B cell (primary cell): ENCODE results near the gene SLC25A6. TPM values are rescaled to one million over a fixed set of nuclear protein-coding genes. Genes with fewer than 3 reads are reported as not detected.

Experiments used
- ATAC-seq: fragments of 200-7000 bp; cut with Tn5 transposase; one replicate; pipeline ENCODE4 v1.10.0; 2021; ENCODE audit warnings: low read depth, mild to moderate bottlenecking, moderate number of reproducible peaks, moderate library complexity
- CTCF ChIA-PET: fragments of 350-600 bp; sonication (Branson Sonifier 250); formaldehyde crosslinking; loops from one replicate; lab custom pipeline; 2021; ENCODE audit warnings: antibody characterized with exemption, inconsistent platforms; lab: Charles Lee
- POLR2A ChIA-PET: fragments of 350-600 bp; sonication (Branson Sonifier 250); formaldehyde crosslinking; loops from one replicate; lab custom pipeline; 2021; ENCODE audit warnings: antibody characterized with exemption; lab: Charles Lee
- DNase-seq: peaks from one replicate; pipeline ENCODE4 v3.0.0; 2013
- H2AFZ ChIP-seq: 2 replicates; pipeline ENCODE4 v1.6.1; 2012; ENCODE audit warnings: mild to moderate bottlenecking, low read depth, low read length; ENCODE audit not compliant: insufficient read depth, poor library complexity, severe bottlenecking
- H3K27ac ChIP-seq, 2 donors: 1 replicate in 1 of 2; 2 replicates in 1 of 2; pipeline ENCODE4 v1.5.1; 2012 to 2013; ENCODE audit warnings: low read length in 2 of 2, mild to moderate bottlenecking in 2 of 2, moderate library complexity in 1 of 2
- H3K27me3 ChIP-seq, 4 experiments: fragments of 200-600 bp in 1 of 4; sonication (generic) in 1 of 4; replicated peaks in 1 of 4; 1 replicate in 2 of 4; 2 replicates in 2 of 4; pipeline versions ENCODE4 v1.6.1 to v1.7.0; 2013 to 2016; ENCODE audit warnings: low read length in 3 of 4, mild to moderate bottlenecking in 2 of 4, mixed read lengths in 1 of 4, moderate library complexity in 1 of 4; ENCODE audit not compliant: insufficient read depth in 4 of 4, control insufficient read depth in 3 of 4; ENCODE audit errors: control extremely low read depth in 1 of 4
- H3K36me3 ChIP-seq, 2 experiments: replicated peaks in 1 of 2; 1 replicate in 1 of 2; 2 replicates in 1 of 2; pipeline versions ENCODE4 v1.6.1 to v1.7.1; 2013; ENCODE audit warnings: low read length in 1 of 2; ENCODE audit not compliant: insufficient read depth in 2 of 2, control insufficient read depth in 1 of 2; ENCODE audit errors: control extremely low read depth in 1 of 2, extremely low read depth in 1 of 2
- H3K4me1 ChIP-seq, 2 donors: fragments of 200-600 bp in 1 of 2; sonication (generic) in 1 of 2; 1 replicate in 1 of 2; 2 replicates in 1 of 2; pipeline versions ENCODE4 v1.5.1 to v1.6.1; 2013 to 2017; ENCODE audit warnings: low read length in 2 of 2; ENCODE audit not compliant: control insufficient read depth in 2 of 2, insufficient read depth in 2 of 2
- H3K4me2 ChIP-seq: replicated peaks from 2 replicates; pipeline ENCODE3; 2012; ENCODE audit warnings: mild to moderate bottlenecking, low read depth, low read length; ENCODE audit not compliant: poor library complexity, severe bottlenecking
- H3K4me3 ChIP-seq, 5 experiments: fragments of 200-600 bp in 1 of 5; sonication (generic) in 1 of 5; 1 replicate in 3 of 5; 2 replicates in 2 of 5; pipeline versions ENCODE4 v1.5.1 to v1.7.0; 2011 to 2016; ENCODE audit warnings: low read length in 4 of 5, mild to moderate bottlenecking in 4 of 5, low read depth in 2 of 5, control low read depth in 1 of 5, moderate library complexity in 1 of 5; ENCODE audit not compliant: insufficient read depth in 1 of 5; ENCODE audit errors: control extremely low read depth in 1 of 5, extremely low read depth in 1 of 5
- H3K79me2 ChIP-seq: fragments of 200-600 bp; sonication (generic); one replicate; pipeline ENCODE4 v1.6.0; 2016; ENCODE audit warnings: low read length; ENCODE audit not compliant: control insufficient read depth, insufficient read depth
- H3K9ac ChIP-seq: fragments of 200-600 bp; sonication (generic); 2 replicates; pipeline ENCODE4 v1.6.1; 2017; ENCODE audit warnings: mild to moderate bottlenecking, low read length, moderate library complexity
- H3K9me3 ChIP-seq, 3 donors: one replicate each; pipeline versions ENCODE4 v1.6.1 to v1.7.1; 2013; ENCODE audit warnings: low read length in 2 of 3; ENCODE audit not compliant: control insufficient read depth in 2 of 3, insufficient read depth in 1 of 3; ENCODE audit errors: control extremely low read depth in 1 of 3
- H4K20me1 ChIP-seq: 2 replicates; pipeline ENCODE4 v1.6.0; 2012; ENCODE audit warnings: mild to moderate bottlenecking, low read length; ENCODE audit not compliant: insufficient read depth, control insufficient read depth, poor library complexity, severe bottlenecking
- H3K27ac Mint-ChIP-seq: one replicate; pipeline ENCODE4 v1.8.0; 2021; ENCODE audit warnings: mixed read lengths
- H3K27me3 Mint-ChIP-seq: one replicate; pipeline ENCODE4 v1.8.0; 2021; ENCODE audit warnings: mixed read lengths
- H3K4me1 Mint-ChIP-seq: one replicate; pipeline ENCODE4 v1.8.0; 2021; ENCODE audit warnings: mixed read lengths
- H3K4me3 Mint-ChIP-seq: one replicate; pipeline ENCODE4 v1.8.0; 2021; ENCODE audit warnings: mixed read lengths
- H3K9me3 Mint-ChIP-seq: one replicate; pipeline ENCODE4 v1.8.0; 2022; ENCODE audit warnings: mixed read lengths; ENCODE audit not compliant: insufficient read depth
- EZH2 ChIP-seq: IDR thresholded peaks from 2 replicates; pipeline ENCODE4 v1.6.1; 2012; ENCODE audit warnings: borderline replicate concordance, low read depth, mild to moderate bottlenecking, moderate library complexity, low read length; ENCODE audit not compliant: insufficient read depth, poor library complexity, severe bottlenecking
- WGBS: methylation state at CpG from one replicate; pipeline ENCODE4 v1.1.5; 2013; ENCODE audit warnings: missing lambda C conversion rate; ENCODE audit not compliant: insufficient coverage; 5-methylcytosine and 5-hydroxymethylcytosine counted together
- intact Hi-C: fragments of 100-400 bp; cut with micrococcal nuclease; formaldehyde crosslinking; loops from one replicate; pipeline ENCODE4 v1.10.0; 2022
- polyA plus RNA-seq: library from polyadenylated mRNA; depleted of rRNA; stranded (reverse); fragments of >200 nt; gene quantifications from 2 replicates; pipeline ENCODE4 v1.2.3, GENCODE V29; 2012
- total RNA-seq, 2 donors: library from RNA; stranded (reverse); fragments of 120-200 nt in 1 of 2; gene quantifications; 1 replicate in 1 of 2; 2 replicates in 1 of 2; pipeline versions ENCODE4 v1.2.3 to v1.2.4, GENCODE V29; 2013 to 2022
- TF ChIP-seq, protein P1 (sequence below): fragments of 200-600 bp; IDR thresholded peaks from one replicate; pipeline ENCODE4 v1.8.0; 2022; ENCODE audit warnings: antibody characterized with exemption, mild to moderate bottlenecking

The SLC25A6 gene
- total and polyA plus RNA-seq, 2 donors (not counting 1 experiment from before 2014, with no cell fraction given), result 343 to 642 TPM

DNA sequence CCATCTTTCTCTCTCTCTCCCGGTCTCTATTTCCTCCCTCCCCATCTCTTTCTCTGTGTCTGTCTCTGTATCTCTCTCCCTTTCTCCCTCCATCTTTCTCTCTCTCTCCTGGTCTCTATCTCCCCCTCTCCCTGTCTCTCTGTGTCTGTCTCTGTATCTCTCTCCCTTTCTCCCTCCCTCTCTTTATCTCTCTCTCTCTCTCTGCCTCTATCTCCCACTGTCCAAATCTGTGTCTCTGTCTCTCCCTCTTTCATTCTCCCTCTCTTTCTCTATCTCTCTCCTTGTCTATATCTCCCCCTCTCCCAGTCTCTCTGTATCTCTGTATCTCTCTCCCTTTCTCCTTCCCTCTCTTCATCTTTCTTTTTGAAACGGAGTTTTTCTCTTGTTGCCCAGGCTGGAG lies 31.7 kb downstream of the SLC25A6 start:
- Histone ChIP-seq H3K9me3 (peaks cover 0 to 16% (median 0%) of the 10 kb centered on the region in 3 donors), H4K20me1 (no peaks in the 10 kb centered on the region), H3K79me2 (no peaks in the 10 kb centered on the region), H3K9ac (no peak overlapping the region), H3K36me3 (peaks cover 0 to 9% of the 10 kb centered on the region in 2 experiments), H3K4me2 (no peak overlapping the region), H3K4me3 (no peak overlapping the region), H3K27ac (no peak overlapping the region), H3K27me3 (no peaks in the 10 kb centered on the region), H3K4me1 (no peaks in the 10 kb centered on the region), H2AFZ (no peak overlapping the region)
- Mint-ChIP-seq H3K27ac (no peak overlapping the region), H3K4me3 (no peak overlapping the region), H3K4me1 (no peaks in the 10 kb centered on the region), H3K27me3 (no peaks in the 10 kb centered on the region), H3K9me3 (no peaks in the 10 kb centered on the region)
- DNase-seq (no peak), ATAC-seq (no peak)
- intact Hi-C loops, result no loop called here
- POLR2A ChIA-PET, result no interaction called here
- TF ChIP-seq, protein P1, sequence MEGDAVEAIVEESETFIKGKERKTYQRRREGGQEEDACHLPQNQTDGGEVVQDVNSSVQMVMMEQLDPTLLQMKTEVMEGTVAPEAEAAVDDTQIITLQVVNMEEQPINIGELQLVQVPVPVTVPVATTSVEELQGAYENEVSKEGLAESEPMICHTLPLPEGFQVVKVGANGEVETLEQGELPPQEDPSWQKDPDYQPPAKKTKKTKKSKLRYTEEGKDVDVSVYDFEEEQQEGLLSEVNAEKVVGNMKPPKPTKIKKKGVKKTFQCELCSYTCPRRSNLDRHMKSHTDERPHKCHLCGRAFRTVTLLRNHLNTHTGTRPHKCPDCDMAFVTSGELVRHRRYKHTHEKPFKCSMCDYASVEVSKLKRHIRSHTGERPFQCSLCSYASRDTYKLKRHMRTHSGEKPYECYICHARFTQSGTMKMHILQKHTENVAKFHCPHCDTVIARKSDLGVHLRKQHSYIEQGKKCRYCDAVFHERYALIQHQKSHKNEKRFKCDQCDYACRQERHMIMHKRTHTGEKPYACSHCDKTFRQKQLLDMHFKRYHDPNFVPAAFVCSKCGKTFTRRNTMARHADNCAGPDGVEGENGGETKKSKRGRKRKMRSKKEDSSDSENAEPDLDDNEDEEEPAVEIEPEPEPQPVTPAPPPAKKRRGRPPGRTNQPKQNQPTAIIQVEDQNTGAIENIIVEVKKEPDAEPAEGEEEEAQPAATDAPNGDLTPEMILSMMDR, result no peak
- no peak for TF ChIP-seq EZH2
- 89% methylated on average over 2 of the region's 2 CpGs for WGBS
- CTCF ChIA-PET, result no interaction called here

GRCh38 chrX:1359477-1359873 lies 32.4 kb downstream of the SLC25A6 start:
- ChIA-PET POLR2A (no interaction called here), CTCF (no interaction called here)
- Histone ChIP-seq H3K9me3 (peaks cover 0 to 16% (median 0%) of the 10 kb centered on the region in 3 donors), H3K4me2 (no peak overlapping the region), H2AFZ (no peak overlapping the region), H3K27me3 (no peaks in the 10 kb centered on the region), H3K36me3 (peaks cover 0 to 9% of the 10 kb centered on the region in 2 experiments), H3K9ac (no peak overlapping the region), H3K27ac (no peak overlapping the region), H3K79me2 (no peaks in the 10 kb centered on the region), H3K4me3 (no peak overlapping the region), H4K20me1 (no peaks in the 10 kb centered on the region), H3K4me1 (no peaks in the 10 kb centered on the region)
- ATAC-seq (no peak), DNase-seq (no peak)
- no peaks in the 10 kb centered on the region for H3K4me1 Mint-ChIP-seq
- H3K27me3 Mint-ChIP-seq, result no peaks in the 10 kb centered on the region
- 87% methylated on average over 4 of the region's 4 CpGs for WGBS
- no peak for TF ChIP-seq EZH2
- TF ChIP-seq, protein P1, result no peak
- no peak overlapping the region for H3K27ac Mint-ChIP-seq
- H3K4me3 Mint-ChIP-seq, result no peak overlapping the region
- intact Hi-C loops, result no loop called here
- no peaks in the 10 kb centered on the region for H3K9me3 Mint-ChIP-seq
